LNCAP (cell line): ENCODE results near the gene CLNS1A.

Experiments used
- CTCF ChIP-seq: fragments of 450-650 bp; IDR thresholded peaks from 2 replicates; pipeline ENCODE4 v1.5.1; 2017; ENCODE audit warnings: mild to moderate bottlenecking

CLNS1A gene

GRCh38 chr11:77590194-77590782, 47.3 kb downstream of the CLNS1A start:
- TF ChIP-seq CTCF: no peak

- TF ChIP-seq CTCF: no peak
Measured at GRCh38 chr11:77589521-77590193, 47.9 kb downstream of the CLNS1A start, which contains the start of gene AQP11. AQP11 (plus strand) TSS chr11:77589953; CDS start chr11:77589993, 40 bp downstream.

GRCh38 chr11:77589181-77589520, 48.4 kb downstream of the CLNS1A start:
- TF ChIP-seq CTCF: no peak

- TF ChIP-seq CTCF: no peak
Measured at GRCh38 chr11:77580712-77581337, 56.8 kb downstream of the CLNS1A start.

- no peak for TF ChIP-seq CTCF
Measured at GRCh38 chr11:77569676-77570070, 67.9 kb downstream of the CLNS1A start.

GRCh38 chr11:77568916-77569675, 68.5 kb downstream of the CLNS1A start:
- TF ChIP-seq CTCF: no peak

- no peak for TF ChIP-seq CTCF
Measured at GRCh38 chr11:77568306-77568705, 69.3 kb downstream of the CLNS1A start.
